ENCODE measurements around the gene ZFAND3. TPM values are rescaled to one million over a fixed set of nuclear protein-coding genes. Genes with fewer than 3 reads are reported as not detected.

ZFAND3 gene
- total RNA-seq, 1 donor from 2014 or later = 84.4 TPM

GRCh38 chr6:38150021-38150420 lies 330.5 kb downstream of the ZFAND3 start:
- Mint-ChIP-seq H3K27me3 (ENCODE audit: unreplicated experiment) (no peaks in the 10 kb centered on the region), H3K9me3 (ENCODE audit: unreplicated experiment) (no peaks in the 10 kb centered on the region), H3K4me3 (ENCODE audit: unreplicated experiment) (no peak overlapping the region), H3K27ac (ENCODE audit: unreplicated experiment) (no peak overlapping the region), H3K36me3 (ENCODE audit: unreplicated experiment) (peaks cover 16% of the 10 kb centered on the region), H3K4me1 (ENCODE audit: unreplicated experiment) (peaks cover 19% of the 10 kb centered on the region)
- DNase-seq (ENCODE audit: extremely low spot score, unreplicated experiment) = no peak
- no peak for TF ChIP-seq CTCF (IDR thresholded peaks at IDR 0.05)

GRCh38 chr6:38150681-38151296 lies 331.3 kb downstream of the ZFAND3 start:
- Mint-ChIP-seq H3K27ac (ENCODE audit: unreplicated experiment) (no peak overlapping the region), H3K4me1 (ENCODE audit: unreplicated experiment) (peaks cover 27% of the 10 kb centered on the region), H3K27me3 (ENCODE audit: unreplicated experiment) (no peaks in the 10 kb centered on the region), H3K4me3 (ENCODE audit: unreplicated experiment) (no peak overlapping the region), H3K36me3 (ENCODE audit: unreplicated experiment) (peaks cover 19% of the 10 kb centered on the region), H3K9me3 (ENCODE audit: unreplicated experiment) (no peaks in the 10 kb centered on the region)
- no peak for TF ChIP-seq CTCF (IDR thresholded peaks at IDR 0.05)
- DNase-seq (ENCODE audit: extremely low spot score, unreplicated experiment) = no peak

- TF ChIP-seq CTCF (IDR thresholded peaks at IDR 0.05) = no peak
- Mint-ChIP-seq H3K4me1 (ENCODE audit: unreplicated experiment) (peaks cover 20% of the 10 kb centered on the region), H3K36me3 (ENCODE audit: unreplicated experiment) (peaks cover 19% of the 10 kb centered on the region), H3K27me3 (ENCODE audit: unreplicated experiment) (no peaks in the 10 kb centered on the region), H3K27ac (ENCODE audit: unreplicated experiment) (no peak overlapping the region), H3K9me3 (ENCODE audit: unreplicated experiment) (no peaks in the 10 kb centered on the region), H3K4me3 (ENCODE audit: unreplicated experiment) (no peak overlapping the region)
- DNase-seq (ENCODE audit: extremely low spot score, unreplicated experiment) = no peak
These were observed 332.3 kb downstream of the ZFAND3 start for GRCh38 chr6:38151580-38152500.

- DNase-seq (ENCODE audit: extremely low spot score, unreplicated experiment) = no peak
- Mint-ChIP-seq H3K27ac (ENCODE audit: unreplicated experiment) (no peak overlapping the region), H3K27me3 (ENCODE audit: unreplicated experiment) (no peaks in the 10 kb centered on the region), H3K4me3 (ENCODE audit: unreplicated experiment) (no peak overlapping the region), H3K9me3 (ENCODE audit: unreplicated experiment) (no peaks in the 10 kb centered on the region), H3K4me1 (ENCODE audit: unreplicated experiment) (peaks cover 17% of the 10 kb centered on the region), H3K36me3 (ENCODE audit: unreplicated experiment) (peaks cover 19% of the 10 kb centered on the region)
- TF ChIP-seq CTCF (IDR thresholded peaks at IDR 0.05) = no peak
These were observed 333.1 kb downstream of the ZFAND3 start for GRCh38 chr6:38152620-38153019.
